Coronary artery (tissue), 2 donors: ENCODE results near the gene ASB10.
A peak's percentile ranks its signal among the peaks of the same experiment; 100 is the strongest.

Experiments
- DNase-seq: peaks from one replicate; pipeline ENCODE4 v3.0.0-alpha.2; 2017; ENCODE audit warnings: low spot score
- H3K27ac ChIP-seq, 2 donors: fragments of 200-600 bp; sonication (generic); one replicate each; pipeline ENCODE4 v1.5.1; 2016 to 2019
- H3K4me3 ChIP-seq: fragments of 200-600 bp; sonication (generic); 2 replicates; pipeline ENCODE4 v1.5.1; 2016; ENCODE audit warnings: mild to moderate bottlenecking, moderate library complexity
- CTCF ChIP-seq: fragments of 200-600 bp; sonication (generic); IDR thresholded peaks from one replicate; pipeline ENCODE4 v1.5.1; 2019; ENCODE audit warnings: antibody characterized with exemption

ASB10 gene

GRCh38 chr7:151231080-151231479, 44.0 kb upstream of the ASB10 start:
- TF ChIP-seq CTCF, result no peak
- no peak overlapping the region for H3K4me3 ChIP-seq

GRCh38 chr7:151229249-151229648, 42.2 kb upstream of the ASB10 start:
- Histone ChIP-seq H3K27ac (no peak overlapping the region), H3K4me3 (no peak overlapping the region)
- DNase-seq, result no peak
- TF ChIP-seq CTCF, result no peak

More at GRCh38 chr7:151231080-151231479, 44.0 kb upstream of the ASB10 start:
- no peak for DNase-seq
- no peak overlapping the region for H3K27ac ChIP-seq

GRCh38 chr7:151228024-151228866, 41.2 kb upstream of the ASB10 start:
- peak overlapping the region; percentile 82 for H3K4me3 ChIP-seq
- TF ChIP-seq CTCF, result no peak

GRCh38 chr7:151226875-151227782, 40.1 kb upstream of the ASB10 start, which contains the start of gene ABCF2:
Gene ABCF2, minus strand, starts transcription at chr7:151227205. Its CDS starts 747 bp downstream, at chr7:151226458.
- peak; percentile 100 for DNase-seq
- peak within 1 kb of the TSS; percentile 82 for H3K4me3 ChIP-seq
- TF ChIP-seq CTCF, result no peak
- peak within 1 kb of the TSS; percentile 62 to 85 for H3K27ac ChIP-seq

More at GRCh38 chr7:151228024-151228866, 41.2 kb upstream of the ASB10 start:
- H3K27ac ChIP-seq, result peak overlapping the region; percentile 62 to 85
- no peak for DNase-seq

GRCh38 chr7:151226560-151226874, 39.5 kb upstream of the ASB10 start:
- H3K4me3 ChIP-seq, result peak overlapping the region; percentile 82
- H3K27ac ChIP-seq, result peak overlapping the region in 1 of 2 donors; percentile 85
- no peak for TF ChIP-seq CTCF
- DNase-seq, result no peak

GRCh38 chr7:151225948-151226510, 39.0 kb upstream of the ASB10 start:
- Histone ChIP-seq H3K27ac (no peak overlapping the region), H3K4me3 (peak overlapping the region; percentile 82)
- DNase-seq, result no peak
- no peak for TF ChIP-seq CTCF
